Aorta (tissue), 5 donors: Measurements from ENCODE around the gene OR52E1. TPM values are rescaled to one million over a fixed set of nuclear protein-coding genes. Genes with fewer than 3 reads are reported as not detected.
"Not testable (repeated sequence)": the region's sequence is repeated elsewhere in the genome, so short reads cannot be mapped to it uniquely, and the experiment has no call there.

Experiments
- ATAC-seq: fragments of 200-7000 bp; cut with Tn5 transposase; one replicate; pipeline ENCODE4 v1.9.1; 2022; ENCODE audit warnings: moderate library complexity; ENCODE audit not compliant: low FRiP score
- DNase-seq, 2 donors: peaks; one replicate each; pipeline ENCODE4 v3.0.0-alpha.2; 2020
- H3K27ac ChIP-seq, 2 donors: one replicate each; pipeline ENCODE4 v1.5.1; 2013; ENCODE audit warnings: low read length in 2 of 2, mild to moderate bottlenecking in 2 of 2, moderate library complexity in 2 of 2, control low read depth in 1 of 2, inconsistent platforms in 1 of 2, low read depth in 1 of 2
- H3K27me3 ChIP-seq, 2 donors: one replicate each; pipeline ENCODE4 v1.6.1; 2013; ENCODE audit warnings: control low read depth in 1 of 2, low read length in 1 of 2, mild to moderate bottlenecking in 1 of 2, moderate library complexity in 1 of 2; ENCODE audit not compliant: insufficient read depth in 2 of 2, control insufficient read depth in 1 of 2
- H3K36me3 ChIP-seq, 2 donors: one replicate each; pipeline ENCODE4 v1.6.1; 2013; ENCODE audit warnings: control low read depth in 1 of 2, low read length in 1 of 2, mild to moderate bottlenecking in 1 of 2; ENCODE audit not compliant: insufficient read depth in 2 of 2, control insufficient read depth in 1 of 2
- H3K4me1 ChIP-seq, 2 donors: one replicate each; pipeline ENCODE4 v1.6.1; 2013; ENCODE audit warnings: low read length in 2 of 2, control low read depth in 1 of 2, mild to moderate bottlenecking in 1 of 2, moderate library complexity in 1 of 2; ENCODE audit not compliant: insufficient read depth in 2 of 2, control insufficient read depth in 1 of 2
- H3K4me3 ChIP-seq, 2 donors: one replicate each; pipeline ENCODE4 v1.5.1; 2013; ENCODE audit warnings: low read length in 2 of 2, control low read depth in 1 of 2, mild to moderate bottlenecking in 1 of 2
- H3K9me3 ChIP-seq: one replicate; pipeline ENCODE4 v1.6.1; 2013; ENCODE audit warnings: mild to moderate bottlenecking, low read length; ENCODE audit not compliant: control insufficient read depth
- WGBS, 2 donors: extraction: QIAGEN DNeasy Blood & Tissue Kit; methylation state at CpG; one replicate each; pipeline ENCODE4 v1.1.7; 2013; 5-methylcytosine and 5-hydroxymethylcytosine counted together
- intact Hi-C, 2 donors: fragments of 100-400 bp; cut with DNase I; formaldehyde crosslinking; loops; one replicate each; pipeline versions ENCODE4 v1.14.2 to v1.15.0; 2022
- polyA plus RNA-seq, 2 donors: library from polyadenylated mRNA; stranded (reverse); fragments of 200-250 nt; gene quantifications; one replicate each; pipeline ENCODE4 v1.2.3, GENCODE V29; 2013
- total RNA-seq, 2 donors: library from RNA; stranded (reverse); fragmentation: NEBNext Ultra II Directional; extraction: Animal tissue kit (Norgen Biotek cat#: 25700); gene quantifications; one replicate each; pipeline ENCODE4 v1.2.1, GENCODE V29; 2021
- donor health status: healthy with polysubstance abuse.
- donor health status: Bipolar disorder and iron deficiency.
- donor health status: DM: no; HTN: no; CAD: no.
- donor health status: DM: no; HTN: no; CAD: no.
- donor health status: DM: yes; HTN: yes; CAD: no.

The OR52E1 gene
- total and polyA plus RNA-seq, 4 donors: not detected

- Histone ChIP-seq H3K9me3 (no peaks in the 10 kb centered on the region), H3K36me3 (no peaks in the 10 kb centered on the region), H3K27me3 (peaks cover 0 to 3% of the 10 kb centered on the region in 2 donors), H3K4me3 (no peak overlapping the region), H3K27ac (no peak overlapping the region), H3K4me1 (no peaks in the 10 kb centered on the region)
- intact Hi-C loops: no loop called here
- DNase-seq (no peak), ATAC-seq (no peak)
- 79 to 86% methylated on average over 15 of the region's 15 CpGs for WGBS, 2 donors
Observed at GRCh38 chr11:5046754-5047330, 22.5 kb upstream of the OR52E1 start.

GRCh38 chr11:5058679-5059078, 10.7 kb upstream of the OR52E1 start:
- WGBS, 2 donors: 69 to 86% methylated on average over 5 of the region's 5 CpGs
- DNase-seq, H3K9me3 ChIP-seq, H3K27ac ChIP-seq, intact Hi-C loops, ATAC-seq, H3K4me1 ChIP-seq, H3K27me3 ChIP-seq, H3K4me3 ChIP-seq, H3K36me3 ChIP-seq: not testable (repeated sequence)

GRCh38 chr11:5059391-5059790, 10.0 kb upstream of the OR52E1 start, which contains the start of gene OR52E2:
Gene OR52E2 (minus strand): TSS chr11:5059627. CDS start chr11:5059627, 0 bp downstream.
- intact Hi-C loops: no loop called here
- H3K9me3 ChIP-seq: no peaks in the 10 kb centered on the region
- H3K4me1 ChIP-seq: no peaks in the 10 kb centered on the region
- H3K4me3 ChIP-seq: no peak within 1 kb of the TSS
- no peak for DNase-seq
- 88 to 92% methylated on average over 3 of the region's 3 CpGs for WGBS, 2 donors
- no peaks in the 10 kb centered on the region for H3K36me3 ChIP-seq
- no peak within 1 kb of the TSS for H3K27ac ChIP-seq
- H3K27me3 ChIP-seq: no peaks in the 10 kb centered on the region
- ATAC-seq: no peak

- H3K36me3 ChIP-seq: no peaks in the 10 kb centered on the region
- ATAC-seq: no peak
- DNase-seq: no peak
- no peak overlapping the region for H3K27ac ChIP-seq
- 0 to 10% methylated on average over 1 of the region's 1 CpG for WGBS, 2 donors
- intact Hi-C loops: no loop called here
- no peaks in the 10 kb centered on the region for H3K4me1 ChIP-seq
- no peaks in the 10 kb centered on the region for H3K9me3 ChIP-seq
- no peaks in the 10 kb centered on the region for H3K27me3 ChIP-seq
- no peak overlapping the region for H3K4me3 ChIP-seq
Observed at GRCh38 chr11:5065027-5065426, 4.3 kb upstream of the OR52E1 start.

- ATAC-seq: no peak
- DNase-seq: no peak
- H3K4me1 ChIP-seq: no peaks in the 10 kb centered on the region
- H3K9me3 ChIP-seq: no peaks in the 10 kb centered on the region
- WGBS, 2 donors: 48 to 54% methylated on average over 3 of the region's 3 CpGs
- H3K27ac ChIP-seq: no peak overlapping the region
- H3K27me3 ChIP-seq: no peaks in the 10 kb centered on the region
- intact Hi-C loops: no loop called here
- no peaks in the 10 kb centered on the region for H3K36me3 ChIP-seq
- H3K4me3 ChIP-seq: no peak overlapping the region
Observed at GRCh38 chr11:5071799-5072198, 2.4 kb downstream of the OR52E1 start.

- Histone ChIP-seq H3K36me3 (no peaks in the 10 kb centered on the region), H3K9me3 (no peaks in the 10 kb centered on the region), H3K27ac (no peak overlapping the region), H3K27me3 (no peaks in the 10 kb centered on the region), H3K4me3 (no peak overlapping the region), H3K4me1 (no peaks in the 10 kb centered on the region)
- ATAC-seq: no peak
- 63 to 67% methylated on average over 2 of the region's 2 CpGs for WGBS, 2 donors
- intact Hi-C loops: no loop called here
- no peak for DNase-seq
Observed at GRCh38 chr11:5081405-5081804, 12.0 kb downstream of the OR52E1 start.

GRCh38 chr11:5083602-5084001, 14.2 kb downstream of the OR52E1 start:
- intact Hi-C loops: no loop called here
- ATAC-seq: no peak

GRCh38 chr11:5088556-5088955, 19.2 kb downstream of the OR52E1 start:
- Histone ChIP-seq H3K27me3 (no peaks in the 10 kb centered on the region), H3K4me3 (no peak overlapping the region), H3K9me3 (no peaks in the 10 kb centered on the region), H3K36me3 (no peaks in the 10 kb centered on the region), H3K27ac (no peak overlapping the region), H3K4me1 (no peaks in the 10 kb centered on the region)
- ATAC-seq (no peak), DNase-seq (no peak)
- intact Hi-C loops: no loop called here

More at GRCh38 chr11:5083602-5084001, 14.2 kb downstream of the OR52E1 start:
- no peak overlapping the region for H3K4me3 ChIP-seq
- H3K9me3 ChIP-seq: no peaks in the 10 kb centered on the region
- DNase-seq: no peak
- H3K27ac ChIP-seq: no peak overlapping the region
- no peaks in the 10 kb centered on the region for H3K36me3 ChIP-seq
- H3K4me1 ChIP-seq: no peaks in the 10 kb centered on the region
- H3K27me3 ChIP-seq: no peaks in the 10 kb centered on the region

GRCh38 chr11:5090668-5091067, 21.3 kb downstream of the OR52E1 start:
- WGBS, 2 donors: 80 to 96% methylated on average over 1 of the region's 1 CpG
- ATAC-seq (no peak), DNase-seq (no peak)

More at GRCh38 chr11:5090668-5091067, 21.3 kb downstream of the OR52E1 start:
- no peaks in the 10 kb centered on the region for H3K27me3 ChIP-seq
- no peak overlapping the region for H3K4me3 ChIP-seq
- H3K27ac ChIP-seq: no peak overlapping the region
- no peaks in the 10 kb centered on the region for H3K36me3 ChIP-seq
- intact Hi-C loops: no loop called here
- no peaks in the 10 kb centered on the region for H3K4me1 ChIP-seq
- H3K9me3 ChIP-seq: no peaks in the 10 kb centered on the region
